Left lobe of liver (tissue), 2 donors: ENCODE data around the gene NBPF3. TPM values are rescaled to one million over a fixed set of nuclear protein-coding genes. Genes with fewer than 3 reads are reported as not detected.
"Not testable (repeated sequence)": the region's sequence is repeated elsewhere in the genome, so short reads cannot be mapped to it uniquely, and the experiment has no call there.

Experiments used
- ATAC-seq: fragments of 200-7000 bp; cut with Tn5 transposase; one replicate; pipeline ENCODE4 v1.9.1; 2020; ENCODE audit warnings: mild to moderate bottlenecking, moderate library complexity
- DNase-seq: peaks from one replicate; pipeline ENCODE4 v3.0.0-alpha.2; 2020; ENCODE audit warnings: low spot score
- total RNA-seq: library from RNA; stranded (reverse); gene quantifications from one replicate; pipeline ENCODE4 v1.2.1, GENCODE V29; 2021
- donor health status: DM: no; HTN: no; CAD: no; lungs with moderate emphysema.
- donor health status: DM: no; HTN: yes; CAD: no.

Gene NBPF3
- total RNA-seq, 1 donor from 2014 or later: 3.5 TPM

DNA sequence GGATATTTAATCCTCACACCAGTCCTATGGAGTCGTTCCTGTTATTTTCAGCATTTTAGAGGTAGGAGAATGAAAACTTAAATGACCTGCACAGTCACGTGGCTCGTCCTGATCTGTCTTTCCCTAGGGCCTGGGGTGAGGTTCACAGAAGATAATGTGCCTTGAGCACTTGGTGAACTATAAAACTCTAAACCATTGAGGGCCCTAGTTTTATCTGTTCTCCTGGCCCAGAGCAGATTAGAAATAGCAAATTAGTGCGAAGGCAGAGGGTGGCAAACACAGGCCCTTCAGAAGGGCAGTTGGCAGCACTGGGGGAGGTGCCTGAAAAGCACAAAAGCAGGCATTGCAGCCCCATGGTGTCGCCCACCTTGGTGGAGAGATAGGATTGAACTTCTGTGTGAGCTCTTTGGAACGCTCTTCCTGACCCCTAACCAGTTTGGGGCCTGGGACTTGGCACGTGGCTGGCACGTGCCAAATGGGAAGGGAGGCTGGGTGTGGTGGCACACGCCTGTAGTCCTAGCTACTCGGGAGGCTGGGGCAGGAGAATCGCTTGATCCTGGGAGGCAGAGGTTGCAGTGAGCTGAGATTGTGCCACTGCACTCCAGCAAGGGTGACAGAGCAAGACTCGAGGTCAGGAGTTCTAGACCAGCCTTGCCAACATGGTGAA lies 1.2 kb upstream of the NBPF3 start:
- not testable (repeated sequence) for DNase-seq

DNA sequence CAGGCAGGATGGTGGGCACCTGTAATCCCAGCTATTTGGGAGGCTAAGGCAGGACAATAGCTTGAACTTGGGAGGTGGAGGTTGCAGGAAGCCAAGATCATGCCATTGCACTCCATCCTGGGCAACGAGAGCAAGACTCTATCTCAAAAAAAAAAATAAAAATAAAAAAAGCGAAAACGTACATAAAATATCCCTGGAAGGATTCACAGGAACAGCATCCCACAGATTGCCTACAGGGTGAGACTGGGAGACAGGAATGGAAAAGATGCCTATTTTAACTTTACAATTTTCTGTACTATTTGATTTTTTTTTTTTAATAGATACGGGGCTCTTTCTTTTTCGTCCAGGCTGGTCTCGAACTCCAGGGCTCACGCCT lies 604 bp upstream of the NBPF3 start:
- ATAC-seq (no peak), DNase-seq (no peak)

More for the DNA sequence above, 1.2 kb upstream of the NBPF3 start:
- ATAC-seq: not testable (repeated sequence)

DNA sequence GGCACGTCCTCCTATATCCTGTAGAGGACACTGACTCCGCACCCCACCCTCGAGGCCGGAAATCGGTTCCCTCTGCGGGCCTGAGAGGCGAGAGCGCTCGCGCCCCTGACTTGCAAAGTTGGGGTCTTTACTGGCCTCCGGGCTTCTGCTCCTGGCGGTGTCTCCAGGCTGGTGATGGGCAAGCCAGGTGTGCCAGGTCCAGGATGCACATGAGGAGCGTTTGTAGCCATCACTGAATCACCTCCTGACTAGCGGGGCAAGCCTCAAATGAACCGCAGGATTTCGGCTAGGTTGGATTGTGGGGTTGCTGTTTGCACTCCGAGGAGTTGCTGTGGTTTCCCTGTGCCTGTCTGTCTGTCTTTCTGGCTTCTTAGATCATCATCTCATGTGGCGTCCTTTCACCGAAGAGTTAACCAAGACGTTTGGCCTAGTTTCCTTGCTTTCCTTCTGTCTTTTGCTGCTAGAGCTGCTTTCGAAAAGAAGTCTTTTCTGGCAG lies 741 bp downstream of the NBPF3 start:
- DNase-seq, ATAC-seq: not testable (repeated sequence)

DNA sequence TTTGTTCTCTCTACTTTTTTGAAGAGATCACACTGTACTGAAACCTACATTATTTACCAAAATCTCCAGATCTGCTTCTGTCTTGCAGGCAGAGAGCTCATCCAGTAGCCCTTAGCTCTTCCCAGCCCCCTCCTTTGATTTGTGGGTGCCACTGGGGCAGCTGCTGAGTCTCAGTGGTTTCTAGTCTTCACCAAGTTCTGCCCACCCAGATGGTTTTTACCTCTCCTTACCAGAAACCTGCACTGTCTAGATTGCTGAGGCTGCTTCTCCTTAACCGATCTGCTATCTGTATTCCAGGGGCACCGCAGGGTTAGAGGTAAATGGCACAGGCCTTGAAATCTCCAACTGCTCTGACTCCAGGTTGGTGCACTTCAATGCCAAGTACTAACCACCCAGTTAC lies 6.7 kb downstream of the NBPF3 start:
- not testable (repeated sequence) for DNase-seq, ATAC-seq

DNA sequence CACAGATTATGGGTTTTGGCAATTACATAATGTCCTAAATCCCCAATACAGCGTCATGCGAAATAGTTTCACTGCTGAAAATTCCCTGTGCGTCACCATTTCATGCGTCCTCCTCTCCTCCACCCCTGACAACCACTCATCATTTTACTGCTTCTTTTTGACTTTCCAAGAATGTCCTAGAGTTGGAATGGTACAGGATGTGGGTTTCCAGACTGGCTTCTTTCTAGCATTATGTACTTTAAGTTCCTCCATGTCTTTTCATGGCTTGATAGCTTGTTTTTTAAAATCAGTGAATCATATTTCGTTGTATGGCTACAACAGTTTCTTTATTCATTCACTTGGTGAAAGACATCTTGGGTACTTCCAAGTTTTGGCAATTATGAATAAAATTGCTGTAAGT lies 7.4 kb downstream of the NBPF3 start:
- DNase-seq (no peak), ATAC-seq (no peak)

DNA sequence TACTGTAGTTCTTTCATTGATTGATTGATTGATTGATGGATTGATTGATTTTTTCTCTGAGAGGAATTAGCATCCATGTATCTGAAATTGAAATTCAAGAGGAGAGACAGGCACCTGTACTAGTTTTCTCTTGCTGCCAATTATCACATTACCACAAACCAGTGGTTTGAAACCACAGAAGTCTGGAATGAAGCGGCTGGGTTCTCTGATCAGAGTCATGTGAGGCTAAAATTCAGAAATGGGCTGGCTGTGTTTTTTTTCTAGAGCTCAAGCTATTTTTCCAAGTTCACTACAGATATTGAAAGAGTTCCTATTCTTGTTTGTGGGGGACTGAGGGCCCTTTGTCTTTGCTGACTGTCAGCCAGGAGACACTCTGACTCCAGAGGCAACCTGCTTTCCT lies 10.0 kb downstream of the NBPF3 start:
- ATAC-seq: no peak

GRCh38 chr1:21451212-21451611 lies 11.3 kb downstream of the NBPF3 start:
- ATAC-seq: no peak

More for the DNA sequence above, 10.0 kb downstream of the NBPF3 start:
- no peak for DNase-seq

GRCh38 chr1:21451981-21452411 lies 12.1 kb downstream of the NBPF3 start:
- DNase-seq (no peak), ATAC-seq (no peak)

More at GRCh38 chr1:21451212-21451611, 11.3 kb downstream of the NBPF3 start:
- no peak for DNase-seq

DNA sequence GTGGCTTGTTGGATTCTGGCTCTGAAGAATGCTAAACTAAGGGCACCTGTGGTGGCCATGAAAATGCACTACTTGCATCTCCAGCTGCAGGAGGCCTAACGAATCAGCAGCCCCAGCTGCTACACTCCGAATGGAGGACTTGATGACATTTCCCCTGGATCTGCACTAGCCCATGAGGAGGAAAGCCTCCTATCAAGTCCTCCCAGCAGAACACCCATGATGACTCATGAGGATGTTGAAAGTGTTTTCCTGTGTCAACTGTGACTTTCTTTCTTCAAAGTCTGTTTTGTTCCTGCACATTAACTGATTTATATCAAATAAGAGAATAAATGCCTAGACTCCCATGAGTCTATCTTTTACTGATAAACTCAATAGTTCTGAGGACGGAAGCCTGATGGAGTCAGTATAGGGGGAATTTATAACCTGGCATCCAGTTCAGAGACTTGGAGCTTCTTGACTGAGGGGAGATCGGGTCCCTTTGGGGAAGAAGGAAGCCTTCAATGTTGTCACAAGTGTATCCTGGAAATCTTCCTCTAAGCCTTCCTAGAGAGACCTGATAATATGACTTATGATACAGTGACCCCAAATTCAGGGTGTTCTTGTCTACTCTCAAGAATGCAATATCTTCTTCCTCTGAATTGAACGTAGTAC lies 14.2 kb downstream of the NBPF3 start:
- DNase-seq, ATAC-seq: not testable (repeated sequence)

GRCh38 chr1:21454904-21455303 lies 15.0 kb downstream of the NBPF3 start:
- DNase-seq: not testable (repeated sequence)
- ATAC-seq: peak; percentile 39

DNA sequence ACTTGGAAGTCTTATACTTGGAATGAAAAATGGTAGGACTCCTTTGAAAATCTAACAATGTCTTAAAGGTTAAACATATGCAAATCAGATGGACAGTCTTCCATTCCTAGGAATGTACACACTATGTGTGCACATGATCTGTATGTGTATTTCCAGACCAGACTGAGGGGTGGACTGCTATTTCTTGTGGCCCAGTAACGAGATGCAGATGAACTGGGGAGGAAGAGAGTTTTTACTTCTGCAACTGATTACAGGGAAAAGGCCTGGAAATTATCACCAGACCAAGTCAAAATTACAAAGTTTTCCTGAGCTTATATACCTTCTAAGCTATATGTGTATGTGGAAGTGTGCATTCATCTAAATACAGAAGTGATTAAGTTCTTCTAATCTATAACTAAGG lies 17.7 kb downstream of the NBPF3 start:
- DNase-seq: no peak
- no peak for ATAC-seq

- not testable (repeated sequence) for ATAC-seq, DNase-seq
Measured at GRCh38 chr1:21465127-21465526, 25.2 kb downstream of the NBPF3 start.

- DNase-seq, ATAC-seq: not testable (repeated sequence)
Measured at GRCh38 chr1:21467946-21468345, 28.0 kb downstream of the NBPF3 start.

- DNase-seq (no peak), ATAC-seq (no peak)
Measured at GRCh38 chr1:21468599-21468998, 28.7 kb downstream of the NBPF3 start.

- DNase-seq (no peak), ATAC-seq (no peak)
Measured at GRCh38 chr1:21469581-21469980, 29.6 kb downstream of the NBPF3 start.

- ATAC-seq: no peak
- DNase-seq: no peak
Measured at GRCh38 chr1:21472861-21473260, 32.9 kb downstream of the NBPF3 start.

DNA sequence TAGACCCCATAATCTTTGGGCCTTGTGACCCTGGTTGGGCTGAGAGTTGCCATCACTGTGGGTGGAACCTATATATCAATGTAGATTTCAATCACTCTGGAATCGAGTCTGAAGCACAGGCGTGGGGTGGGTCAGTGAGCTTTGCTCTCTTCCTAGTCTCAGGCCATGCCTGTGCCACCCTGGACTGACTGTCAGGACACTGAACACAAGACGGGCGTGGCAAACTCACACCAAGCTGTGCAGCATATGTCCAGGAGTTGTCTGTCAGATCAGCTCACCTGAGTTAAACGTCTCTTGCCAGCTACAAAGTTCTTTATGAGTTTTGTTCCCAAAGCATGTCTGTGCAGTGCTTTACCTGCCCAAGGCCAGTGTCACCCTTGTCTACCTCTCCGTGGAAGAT lies 38.4 kb downstream of the NBPF3 start:
- DNase-seq: no peak
- ATAC-seq: no peak

GRCh38 chr1:21483881-21484280 lies 43.9 kb downstream of the NBPF3 start:
- ATAC-seq, DNase-seq: not testable (repeated sequence)

GRCh38 chr1:21489146-21489545 lies 49.2 kb downstream of the NBPF3 start:
- DNase-seq: no peak
- no peak for ATAC-seq

GRCh38 chr1:21490774-21491487 lies 51.0 kb downstream of the NBPF3 start:
- peak; percentile 44 for ATAC-seq
- DNase-seq: no peak
